GM19043 (cell line): ENCODE measurements around the gene MACROD2.
"Not testable (repeated sequence)": the region's sequence is repeated elsewhere in the genome, so short reads cannot be mapped to it uniquely, and the experiment has no call there.

Experiments used
- ATAC-seq: cut with Tn5 transposase; IDR thresholded peaks from one replicate; pipeline ENCODE4 v1.9.1; 2021; ENCODE audit warnings: low read depth; ENCODE audit not compliant: unreplicated experiment

MACROD2 gene

GRCh38 chr20:16011056-16011455 is 2015.7 kb downstream of the MACROD2 start:
- ATAC-seq = no peak

GRCh38 chr20:16011519-16011918 is 2016.2 kb downstream of the MACROD2 start:
- ATAC-seq = no peak

GRCh38 chr20:16012934-16013333 is 2017.6 kb downstream of the MACROD2 start:
- not testable (repeated sequence) for ATAC-seq

GRCh38 chr20:16013631-16014030 is 2018.3 kb downstream of the MACROD2 start:
- ATAC-seq = no peak

- ATAC-seq = no peak
These were observed 2019.1 kb downstream of the MACROD2 start for GRCh38 chr20:16014436-16014835.

- ATAC-seq = no peak
These were observed 2022.3 kb downstream of the MACROD2 start for GRCh38 chr20:16017656-16018055.

- no peak for ATAC-seq
These were observed 2023.6 kb downstream of the MACROD2 start for GRCh38 chr20:16018881-16019280.

GRCh38 chr20:16020971-16021370 is 2025.7 kb downstream of the MACROD2 start:
- ATAC-seq = no peak

GRCh38 chr20:16025084-16025483 is 2029.8 kb downstream of the MACROD2 start:
- ATAC-seq = no peak

- no peak for ATAC-seq
These were observed 2032.4 kb downstream of the MACROD2 start for GRCh38 chr20:16027686-16028085.

- ATAC-seq = no peak
These were observed 2033.6 kb downstream of the MACROD2 start for GRCh38 chr20:16028923-16029322.

GRCh38 chr20:16030253-16030652 is 2034.9 kb downstream of the MACROD2 start:
- no peak for ATAC-seq

GRCh38 chr20:16035576-16035975 is 2040.3 kb downstream of the MACROD2 start:
- ATAC-seq = no peak

GRCh38 chr20:16036331-16036730 is 2041.0 kb downstream of the MACROD2 start:
- ATAC-seq = no peak

GRCh38 chr20:16040742-16041141 is 2045.4 kb downstream of the MACROD2 start:
- ATAC-seq = no peak

GRCh38 chr20:16042731-16043130 is 2047.4 kb downstream of the MACROD2 start:
- no peak for ATAC-seq

- ATAC-seq = no peak
These were observed 2048.6 kb downstream of the MACROD2 start for GRCh38 chr20:16043931-16044330.

- ATAC-seq = no peak
These were observed 2053.6 kb downstream of the MACROD2 start for GRCh38 chr20:16048876-16049275.

- ATAC-seq = no peak
These were observed 2054.3 kb downstream of the MACROD2 start for GRCh38 chr20:16049529-16050093.

- no peak for ATAC-seq
These were observed 2055.1 kb downstream of the MACROD2 start for GRCh38 chr20:16050366-16050765.

GRCh38 chr20:16051968-16052367 is 2056.7 kb downstream of the MACROD2 start:
- no peak for ATAC-seq

- no peak for ATAC-seq
These were observed 2057.1 kb downstream of the MACROD2 start for GRCh38 chr20:16052456-16052855.

GRCh38 chr20:16054985-16055384 is 2059.7 kb downstream of the MACROD2 start:
- ATAC-seq = no peak
